Fibroblast of skin of abdomen (primary cell): ENCODE results near the gene SPATA31D1.

Experiments
- DNase-seq: peaks from one replicate; pipeline ENCODE4 v3.0.0-alpha.2; 2013

SPATA31D1 gene

DNA sequence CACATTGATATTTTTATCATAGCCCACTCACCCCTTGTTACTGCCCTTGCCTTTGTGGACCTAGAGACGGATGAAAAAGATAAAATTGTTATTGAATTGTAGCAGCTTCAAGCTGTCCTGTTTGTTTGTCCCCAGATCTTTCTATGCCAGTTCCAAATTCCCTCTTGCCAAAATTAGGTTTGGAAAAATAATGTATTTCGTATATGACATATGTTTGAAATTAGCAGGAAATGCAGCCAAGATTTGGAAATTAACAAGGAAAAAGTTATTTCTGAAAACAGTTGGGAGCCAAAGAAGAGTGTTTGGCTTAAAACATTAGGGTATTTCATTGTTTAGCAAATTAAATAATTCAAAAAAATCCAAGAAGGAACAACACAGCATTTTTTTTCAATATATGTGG lies 33.5 kb downstream of the SPATA31D1 start:
- DNase-seq: peak; percentile 6

DNA sequence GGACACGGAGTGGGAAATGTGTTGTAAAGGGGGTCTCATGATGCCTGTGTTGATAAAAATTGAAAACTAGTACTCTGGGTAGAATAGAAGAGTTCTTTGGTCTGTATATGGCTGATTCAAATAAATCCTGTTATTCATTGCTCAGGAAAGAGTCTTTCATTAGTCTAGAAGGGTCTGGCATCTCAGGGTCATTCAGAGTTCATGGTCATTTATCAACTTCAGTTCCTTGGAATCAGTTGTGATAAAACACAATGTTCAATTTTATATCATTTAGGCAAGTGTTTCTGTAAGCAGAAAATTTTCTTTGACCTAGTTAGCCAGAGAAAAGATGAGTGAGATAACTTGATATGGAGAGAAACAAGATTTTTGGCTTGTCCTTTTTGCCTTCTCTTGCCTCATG lies 36.3 kb downstream of the SPATA31D1 start:
- DNase-seq: no peak

DNA sequence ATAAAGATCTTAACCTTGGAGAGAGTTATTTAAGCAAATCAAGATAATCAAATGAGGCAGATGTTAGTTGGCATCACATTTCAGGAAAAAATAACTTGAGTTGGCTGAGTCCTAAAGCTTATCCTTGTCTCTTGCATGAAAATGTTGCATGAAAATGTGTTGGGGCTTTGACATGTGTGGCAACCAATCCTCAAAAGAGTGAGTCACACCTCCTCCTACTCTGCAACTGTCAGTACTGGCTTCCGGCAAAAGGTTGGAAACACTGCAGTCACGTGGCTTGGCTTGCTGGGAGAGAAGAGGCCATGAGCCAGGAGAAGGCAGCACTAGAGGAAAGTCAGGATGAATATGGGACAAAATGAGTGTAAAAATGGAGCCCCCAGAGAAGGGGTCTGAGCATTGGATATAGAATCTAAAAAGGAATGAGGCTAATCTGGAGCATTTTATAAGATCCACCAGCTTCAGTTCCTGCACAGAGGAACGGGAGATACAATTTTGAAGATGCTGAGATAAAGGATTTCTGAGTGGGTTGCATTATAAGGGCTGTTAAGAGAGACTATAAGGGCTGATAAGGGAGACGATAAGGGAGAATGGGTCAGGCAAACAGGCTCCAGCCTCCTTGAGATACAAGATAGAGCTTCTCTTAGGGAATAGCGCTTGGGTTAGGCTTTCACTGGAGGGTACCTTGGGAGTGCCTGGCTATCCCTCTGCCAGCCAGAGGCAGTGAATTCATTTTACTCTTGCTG lies 43.1 kb downstream of the SPATA31D1 start:
- peak; percentile 72 for DNase-seq

DNA sequence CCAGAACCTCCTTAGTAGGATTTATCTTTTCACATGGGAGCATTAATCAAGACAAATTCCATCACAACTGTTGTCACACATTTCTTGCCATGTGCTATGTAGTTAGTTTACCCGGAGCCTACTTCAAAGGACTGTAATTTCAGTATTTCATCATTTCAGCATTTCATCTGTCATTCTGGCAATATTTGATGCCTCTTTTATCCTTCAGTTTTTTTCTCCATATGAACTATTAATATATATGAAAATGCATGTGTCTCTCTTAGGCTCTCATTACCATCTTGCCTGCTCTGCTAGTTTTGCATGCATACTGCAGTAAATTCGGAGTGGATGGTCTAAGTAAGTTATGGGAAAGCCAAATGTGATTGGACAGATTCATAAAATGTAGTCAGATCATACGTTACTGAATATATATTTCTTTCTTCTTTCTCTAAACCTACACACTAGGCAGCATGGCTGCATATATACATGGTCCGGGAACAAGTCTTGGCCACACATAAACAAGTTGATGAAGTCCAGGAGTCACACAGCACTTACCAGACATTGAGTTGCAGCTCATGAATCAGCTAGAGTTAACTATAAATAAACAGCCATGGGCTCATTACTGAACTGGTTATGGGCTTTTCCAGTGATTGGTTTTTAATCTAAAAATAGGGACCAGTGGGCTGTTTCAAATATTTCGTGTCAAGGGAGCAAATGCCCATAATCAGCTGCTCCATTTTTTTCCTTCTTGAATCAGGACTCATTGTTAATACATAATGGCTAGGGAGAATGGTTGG lies 46.6 kb downstream of the SPATA31D1 start:
- no peak for DNase-seq

DNA sequence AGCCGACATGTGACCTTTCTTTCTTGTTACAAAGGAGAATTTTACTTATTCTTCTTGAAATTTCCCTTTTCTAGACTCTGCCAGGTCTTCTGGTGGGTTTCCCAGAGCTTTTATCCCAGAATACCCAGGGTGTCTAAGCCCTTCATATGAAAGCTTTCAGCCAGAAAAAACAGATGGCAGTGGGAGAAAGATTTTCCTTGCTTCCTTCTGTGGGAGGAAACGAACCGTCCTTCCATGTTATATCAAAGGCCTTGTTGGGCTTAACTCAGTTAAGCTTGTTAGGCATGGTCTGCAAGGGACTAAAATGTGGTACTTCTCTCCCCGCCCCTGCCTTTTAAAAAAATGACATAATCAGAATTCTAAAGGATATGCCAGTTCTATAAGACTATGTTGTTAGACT lies 47.5 kb downstream of the SPATA31D1 start:
- DNase-seq: no peak

DNA sequence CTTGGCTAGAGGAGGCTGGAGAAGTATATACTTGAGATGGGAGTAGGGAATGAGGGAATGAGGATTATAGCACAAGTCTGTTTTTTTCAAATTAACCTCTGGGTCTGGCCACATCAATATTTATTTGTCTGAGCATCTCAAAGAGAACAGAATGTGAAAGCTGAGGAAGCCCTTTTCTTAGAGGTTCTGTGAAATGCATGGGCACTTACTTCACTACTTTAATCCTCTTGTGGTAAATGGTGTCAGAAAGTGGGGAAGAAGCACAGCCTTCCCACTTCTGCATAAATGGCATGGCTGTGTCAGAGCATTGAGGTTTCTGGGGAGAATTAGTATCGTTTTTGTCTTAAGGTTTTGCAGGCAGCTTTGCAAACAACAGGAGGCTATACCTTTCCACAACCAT lies 48.6 kb downstream of the SPATA31D1 start:
- DNase-seq: no peak

DNA sequence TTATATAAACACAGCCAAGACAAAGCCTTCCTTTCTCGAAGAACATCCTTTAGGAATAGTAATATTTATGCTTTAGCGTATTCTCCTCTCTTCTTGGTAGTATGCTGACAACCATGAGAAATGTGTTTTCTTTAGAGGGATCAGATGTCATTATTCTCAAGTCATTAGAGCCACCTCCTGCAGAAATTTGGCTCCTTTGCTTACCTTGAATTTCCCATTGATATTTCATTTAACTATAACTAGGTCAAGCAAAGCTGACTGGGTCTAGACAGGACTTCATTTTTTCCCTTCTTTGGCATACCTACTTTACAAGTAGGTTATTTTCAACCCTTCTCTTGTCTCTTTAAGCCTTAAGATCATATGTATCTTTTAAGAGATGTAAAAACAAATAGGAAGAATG lies 50.3 kb downstream of the SPATA31D1 start:
- no peak for DNase-seq
